HG03108 (cell line): ENCODE results near the gene PPFIA2.
A peak's percentile ranks its signal among the peaks of the same experiment; 100 is the strongest.
"Not testable (repeated sequence)": the region's sequence is repeated elsewhere in the genome, so short reads cannot be mapped to it uniquely, and the experiment has no call there.

Experiments used
- ATAC-seq: cut with Tn5 transposase; IDR thresholded peaks from one replicate; pipeline ENCODE4 v1.9.1; 2021; ENCODE audit warnings: moderate library complexity; ENCODE audit not compliant: unreplicated experiment

Gene PPFIA2

DNA sequence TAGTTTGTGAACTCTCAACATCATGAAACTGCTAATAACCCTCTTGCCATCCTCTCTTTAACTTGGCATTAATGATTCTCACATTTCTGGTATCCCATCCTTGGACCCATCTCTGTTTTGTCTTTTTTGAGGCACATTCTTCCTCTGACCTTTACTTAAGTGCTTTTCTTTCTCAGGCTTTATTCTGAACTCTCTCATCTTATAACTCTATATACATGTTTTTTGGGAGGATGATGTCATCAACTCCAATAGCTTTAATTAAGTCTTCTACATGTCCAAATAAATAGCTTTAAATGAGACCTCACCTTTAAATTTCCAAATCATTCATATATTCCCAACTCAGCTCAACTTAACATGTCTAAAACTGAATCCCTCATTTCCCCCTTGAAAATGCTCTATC lies 88.4 kb downstream of the PPFIA2 start:
- ATAC-seq = no peak

DNA sequence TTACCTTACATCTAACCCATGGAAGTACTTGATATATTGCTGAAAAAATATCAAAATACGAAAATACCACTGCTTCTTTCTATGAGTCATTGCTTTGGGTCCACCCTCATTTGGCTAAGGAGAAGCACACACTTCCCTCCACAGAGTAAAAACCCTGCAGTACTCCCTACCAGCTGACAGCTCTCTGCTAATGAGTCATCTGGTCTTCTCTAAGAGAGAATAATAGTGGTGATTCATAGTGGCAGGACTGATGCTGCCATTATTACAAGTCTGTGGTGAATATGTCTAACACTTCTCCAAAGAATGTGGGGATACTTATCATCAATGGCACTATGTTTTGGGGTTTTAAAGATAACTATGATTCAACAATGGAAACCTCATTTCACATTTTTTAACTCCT lies 90.7 kb downstream of the PPFIA2 start:
- peak; percentile 78 for ATAC-seq

DNA sequence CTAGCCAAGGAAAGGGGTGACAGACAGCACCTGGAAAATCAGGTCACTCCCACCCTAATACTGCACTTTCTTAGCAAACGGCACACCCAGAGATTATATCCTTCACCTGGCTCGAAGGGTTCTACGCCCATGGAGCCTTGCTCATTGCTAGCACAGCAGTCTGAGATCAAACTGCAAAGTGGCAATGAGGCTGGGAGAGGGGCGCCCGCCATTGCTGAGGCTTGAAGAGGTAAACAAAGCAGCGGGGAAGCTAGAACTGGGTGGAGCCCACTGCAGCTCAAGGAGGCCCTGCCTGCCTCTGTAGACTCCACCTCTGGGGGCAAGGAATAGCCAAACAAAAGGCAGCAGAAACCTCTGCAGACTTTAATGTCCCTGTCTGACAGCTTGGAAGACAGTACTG lies 99.8 kb downstream of the PPFIA2 start:
- ATAC-seq = not testable (repeated sequence)

DNA sequence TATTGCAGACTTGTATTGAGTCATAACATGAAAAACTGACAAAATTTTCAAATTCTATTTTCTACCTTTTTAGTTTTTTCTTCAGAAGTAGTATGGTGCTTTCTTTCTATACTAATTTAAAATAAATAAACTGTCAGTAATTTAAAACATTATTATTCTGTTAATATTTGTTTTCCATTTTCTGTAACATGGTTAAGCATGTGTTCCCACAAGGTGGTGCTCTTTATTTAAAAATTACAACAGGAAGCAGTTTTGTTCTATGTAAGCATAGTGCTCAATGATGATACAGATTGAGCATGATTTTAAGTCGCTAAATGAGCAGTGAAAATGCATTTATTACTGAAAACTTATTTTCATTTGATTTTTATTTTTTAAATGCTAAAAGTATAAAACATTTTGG lies 114.6 kb downstream of the PPFIA2 start:
- no peak for ATAC-seq

DNA sequence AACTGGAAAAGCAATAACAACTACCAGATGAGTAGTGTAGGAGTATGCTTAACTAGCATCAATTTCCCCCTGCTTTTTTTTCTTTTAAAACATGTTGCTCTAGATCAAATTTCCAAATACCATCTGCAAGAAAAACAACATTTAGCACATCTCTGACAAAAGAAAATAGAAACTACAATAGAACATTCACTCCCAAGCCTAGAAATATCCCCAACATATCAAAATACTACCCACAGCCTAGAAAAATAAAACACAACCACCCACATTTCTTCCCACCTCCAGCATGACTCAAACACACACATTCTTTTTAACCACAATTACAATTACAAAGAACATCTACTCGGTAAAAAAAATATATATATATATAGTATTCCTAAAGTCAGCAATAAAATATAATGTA lies 120.0 kb downstream of the PPFIA2 start:
- ATAC-seq = no peak

DNA sequence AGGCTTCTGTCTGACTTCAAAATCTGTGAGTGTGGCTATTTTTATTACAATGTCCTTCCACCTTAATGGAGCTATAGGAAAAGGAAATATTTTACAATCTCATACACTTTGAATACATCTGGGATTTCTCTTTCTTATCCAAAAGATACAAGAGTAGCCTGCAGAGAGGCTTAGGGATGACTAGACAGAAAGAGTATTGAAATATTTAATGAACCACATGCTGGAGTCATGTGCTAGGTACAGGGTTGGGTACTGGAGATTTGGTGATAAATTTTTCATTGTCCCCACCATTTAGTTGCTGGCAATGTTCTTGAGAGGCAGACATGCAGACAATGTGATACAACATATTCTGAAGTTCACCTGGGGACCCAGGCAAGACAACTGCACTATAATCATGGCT lies 126.0 kb downstream of the PPFIA2 start:
- no peak for ATAC-seq

DNA sequence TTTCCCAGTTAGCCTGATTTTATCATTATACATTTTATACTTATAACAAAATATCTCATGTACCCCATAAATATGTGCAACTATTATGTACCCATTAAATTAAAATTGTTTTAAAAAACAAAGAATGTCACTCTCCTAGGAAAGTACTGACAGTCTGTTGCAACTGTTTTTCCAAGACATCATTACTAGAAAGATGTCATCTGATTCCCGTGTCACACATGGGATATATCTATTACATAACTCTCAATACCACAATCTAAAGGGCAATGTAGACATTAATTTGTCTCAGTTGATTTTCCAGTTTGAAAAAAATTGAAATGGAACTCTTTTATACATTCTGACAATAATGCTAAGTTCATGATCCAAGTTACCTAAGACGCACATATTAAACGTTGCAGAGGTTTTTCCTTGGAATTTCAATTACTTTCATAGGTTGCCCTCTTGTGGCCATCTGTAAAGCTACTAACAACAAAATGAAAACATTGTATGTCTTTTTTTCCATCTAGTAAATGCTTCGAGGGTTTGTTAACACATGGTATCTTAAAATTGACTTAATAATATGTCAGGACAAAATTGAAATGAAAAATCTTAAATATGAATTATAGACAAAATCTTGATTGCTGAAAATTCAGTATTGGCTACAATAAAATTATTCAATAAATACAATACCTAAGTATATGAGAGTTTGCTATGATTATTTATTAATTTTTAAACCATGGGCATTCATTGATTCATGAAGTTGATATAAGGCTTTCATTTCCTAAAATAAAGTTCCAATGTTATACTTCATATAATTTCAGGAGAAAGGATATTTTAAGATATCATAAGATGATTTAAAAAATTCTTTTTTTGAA lies 131.6 kb downstream of the PPFIA2 start:
- no peak for ATAC-seq

DNA sequence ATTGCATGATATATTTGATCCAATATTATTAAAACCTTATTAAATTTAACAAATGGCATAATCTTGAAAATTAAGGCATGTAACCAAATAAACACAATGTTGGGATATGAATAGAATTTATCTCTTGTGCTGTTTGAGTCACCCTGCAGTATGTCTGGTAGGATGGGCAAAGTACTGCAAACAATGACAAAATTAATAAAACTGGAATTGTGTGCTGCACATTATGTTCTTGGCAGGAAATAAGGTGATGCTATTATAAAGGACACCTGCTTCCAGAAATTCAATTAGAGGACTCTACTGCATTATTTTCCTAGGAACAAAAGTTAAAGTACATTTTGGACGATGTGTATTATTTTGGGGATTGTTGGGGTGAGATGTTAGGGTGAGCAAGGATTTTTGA lies 132.7 kb downstream of the PPFIA2 start:
- ATAC-seq = no peak

DNA sequence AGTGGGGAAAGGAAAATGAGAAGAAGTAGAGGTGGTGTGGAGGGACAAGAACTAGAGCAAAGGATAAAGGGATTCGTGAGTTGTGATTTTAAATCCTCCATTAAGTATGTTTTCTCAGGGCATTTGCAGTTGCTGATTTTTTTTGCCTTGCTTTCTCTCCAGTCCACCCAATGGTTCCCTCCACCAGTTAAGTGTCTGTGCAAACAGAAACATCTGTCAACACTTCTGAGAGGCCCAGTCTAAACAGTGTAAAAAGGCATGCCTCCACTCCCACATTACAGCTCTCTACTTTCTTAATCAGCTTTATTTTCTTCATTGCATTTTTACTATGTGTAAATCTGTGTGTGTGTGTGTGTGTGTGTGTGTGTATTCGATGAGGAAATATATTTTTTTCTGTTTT lies 141.2 kb downstream of the PPFIA2 start:
- no peak for ATAC-seq

DNA sequence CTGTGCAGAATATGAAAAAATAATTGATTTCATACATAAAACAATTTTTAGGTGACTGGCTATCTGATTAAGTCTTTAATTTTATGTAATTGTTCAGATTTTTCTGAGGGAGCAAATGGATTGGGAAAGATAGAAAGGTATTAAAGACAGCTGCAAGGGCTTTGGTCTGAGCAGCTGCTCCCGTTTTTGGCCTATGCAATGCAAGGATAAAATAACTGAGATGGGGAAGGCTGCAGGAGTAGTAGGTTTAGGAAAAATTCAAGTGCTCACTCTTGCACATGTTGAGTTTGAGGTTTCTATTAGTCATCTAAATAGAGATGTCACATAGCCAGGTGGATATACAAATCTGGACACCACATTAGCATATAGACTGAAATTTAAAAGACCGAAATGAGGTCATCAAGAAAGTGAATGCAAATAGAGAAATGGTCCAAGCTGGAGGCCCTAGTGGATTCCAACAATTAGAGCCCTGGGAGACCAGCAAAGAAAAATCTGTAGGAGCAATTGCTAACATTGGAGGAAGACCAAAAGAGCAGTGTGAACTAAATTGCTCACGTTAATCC lies 144.0 kb downstream of the PPFIA2 start:
- ATAC-seq = no peak

DNA sequence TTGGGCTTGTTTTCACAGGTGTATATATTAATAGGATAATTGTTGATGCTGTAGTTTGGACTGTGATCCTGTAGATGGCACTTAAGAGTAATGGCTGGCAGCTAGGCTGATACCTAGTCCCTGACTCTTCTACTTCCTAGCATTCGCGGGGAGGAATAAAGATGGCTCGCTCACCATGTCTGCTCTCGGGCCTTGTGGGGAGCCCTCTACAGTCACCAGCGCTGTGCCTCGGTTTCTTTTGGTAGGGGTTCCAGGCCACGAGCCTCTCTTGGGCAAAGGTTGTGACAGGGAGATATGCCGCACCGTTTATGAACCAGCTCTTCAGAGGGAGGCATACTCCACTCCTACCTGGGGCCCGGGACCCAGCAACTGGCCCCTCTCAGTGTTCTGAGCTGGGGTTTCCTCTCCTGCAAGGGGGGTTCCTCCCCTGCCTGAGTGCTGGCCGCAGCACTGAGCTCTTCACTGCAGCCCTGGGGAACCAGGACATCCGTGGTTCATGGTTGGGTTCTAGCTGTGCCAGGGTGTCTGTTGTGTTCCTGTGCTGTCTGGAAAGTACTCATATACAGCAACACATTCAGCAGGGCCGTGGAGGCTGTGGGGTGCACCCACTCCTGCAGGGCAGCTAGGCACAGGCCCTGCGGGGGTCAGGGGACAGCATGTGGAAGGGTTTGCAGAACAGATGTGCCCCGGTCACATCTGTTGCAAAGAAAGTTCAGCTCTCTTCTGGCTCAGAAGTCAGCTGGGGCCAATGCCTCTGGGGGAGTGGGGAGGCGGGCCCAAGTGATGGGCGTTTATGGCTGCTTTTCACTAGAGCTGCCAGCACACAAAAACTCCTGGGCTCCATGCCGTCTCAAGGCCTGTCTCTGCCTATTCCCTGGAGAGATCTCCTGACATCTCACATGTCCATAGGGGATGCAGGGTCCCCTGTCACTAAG lies 147.9 kb downstream of the PPFIA2 start:
- ATAC-seq = no peak

DNA sequence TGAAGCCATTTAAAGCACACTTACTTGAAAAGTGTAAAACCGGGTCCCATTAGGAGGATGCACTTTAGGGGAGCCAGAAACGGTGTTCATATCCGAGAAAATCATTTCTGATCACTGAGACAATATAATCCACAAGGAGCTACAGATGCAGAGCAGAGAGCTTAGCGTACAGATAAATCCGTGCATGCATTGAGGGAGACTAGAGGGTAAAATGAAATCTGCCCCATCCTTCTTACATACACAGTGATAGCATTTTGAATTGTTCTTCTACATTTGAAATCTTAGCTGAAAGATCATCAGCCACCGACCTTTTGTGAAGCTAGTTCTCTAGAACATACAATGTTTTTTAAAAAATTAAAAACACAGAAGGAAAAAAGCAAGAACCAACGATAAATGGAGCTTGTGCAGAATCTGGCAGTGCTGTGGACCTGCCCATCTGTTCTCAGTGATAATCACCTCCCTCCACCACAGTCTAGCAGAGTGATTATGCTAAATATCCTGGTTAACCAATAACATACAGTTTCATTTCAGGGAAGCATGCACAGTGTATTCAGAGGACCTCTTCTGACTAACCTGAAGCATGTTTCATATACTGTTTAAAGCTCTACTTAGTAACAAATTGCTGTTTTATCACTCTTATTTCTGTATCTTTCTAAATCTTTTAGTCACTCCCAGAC lies 161.1 kb downstream of the PPFIA2 start:
- no peak for ATAC-seq

DNA sequence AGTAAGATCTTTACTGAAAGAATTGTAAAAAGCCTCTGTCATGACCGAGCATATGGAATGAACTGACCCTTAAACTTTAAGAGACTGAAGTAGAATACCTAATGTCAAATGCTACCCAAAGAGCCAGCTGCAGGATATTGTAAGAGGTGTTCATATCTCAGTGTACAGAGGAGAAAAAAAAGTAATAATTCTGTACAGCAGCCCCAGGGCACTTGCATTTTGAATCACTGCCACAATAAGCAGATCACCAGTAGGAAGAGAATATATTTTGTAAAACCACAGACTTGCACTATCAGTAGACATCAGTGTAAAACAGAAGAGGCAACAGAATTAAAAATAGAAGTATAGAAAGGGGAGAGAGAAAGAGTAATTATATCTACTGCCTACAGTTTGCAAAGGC lies 162.6 kb downstream of the PPFIA2 start:
- no peak for ATAC-seq

DNA sequence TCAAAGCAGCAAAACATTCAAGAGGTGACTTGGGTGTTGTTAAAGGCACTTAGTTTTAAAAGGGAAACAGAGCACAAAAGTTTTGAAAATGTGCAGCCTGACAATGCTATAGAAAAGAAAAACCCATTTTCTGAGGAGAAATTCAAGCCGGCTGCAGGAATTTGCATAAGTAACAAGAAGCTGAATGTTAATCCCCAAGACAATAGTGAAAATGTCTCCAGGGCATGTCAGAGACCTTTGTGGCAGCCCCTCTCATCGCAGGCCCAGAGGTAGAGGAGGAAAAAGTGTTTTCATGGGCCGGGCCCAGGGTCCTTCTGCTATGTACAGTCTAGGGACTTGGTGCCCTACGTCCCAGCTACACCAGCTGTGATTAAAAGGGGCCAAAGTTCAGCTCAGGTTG lies 167.9 kb downstream of the PPFIA2 start:
- ATAC-seq = no peak

DNA sequence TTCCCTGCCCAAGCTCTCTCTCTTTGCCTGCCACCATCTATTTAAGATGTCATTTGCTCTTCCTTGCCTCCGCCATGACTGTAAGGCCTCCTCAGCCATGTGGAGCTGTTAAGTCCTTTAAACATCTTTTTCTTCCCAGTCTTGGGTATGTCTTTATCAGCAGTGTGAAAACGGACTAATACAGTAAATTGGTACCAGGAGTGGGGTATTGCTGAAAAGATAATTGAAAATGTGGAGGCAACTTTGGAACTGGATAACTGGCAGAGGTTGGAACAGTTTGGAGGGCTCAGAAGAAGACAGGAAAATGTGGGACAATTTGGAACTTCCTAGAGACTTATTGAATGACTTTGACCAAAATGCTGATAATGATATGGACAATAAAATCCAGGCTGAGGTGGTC lies 168.4 kb downstream of the PPFIA2 start:
- not testable (repeated sequence) for ATAC-seq

DNA sequence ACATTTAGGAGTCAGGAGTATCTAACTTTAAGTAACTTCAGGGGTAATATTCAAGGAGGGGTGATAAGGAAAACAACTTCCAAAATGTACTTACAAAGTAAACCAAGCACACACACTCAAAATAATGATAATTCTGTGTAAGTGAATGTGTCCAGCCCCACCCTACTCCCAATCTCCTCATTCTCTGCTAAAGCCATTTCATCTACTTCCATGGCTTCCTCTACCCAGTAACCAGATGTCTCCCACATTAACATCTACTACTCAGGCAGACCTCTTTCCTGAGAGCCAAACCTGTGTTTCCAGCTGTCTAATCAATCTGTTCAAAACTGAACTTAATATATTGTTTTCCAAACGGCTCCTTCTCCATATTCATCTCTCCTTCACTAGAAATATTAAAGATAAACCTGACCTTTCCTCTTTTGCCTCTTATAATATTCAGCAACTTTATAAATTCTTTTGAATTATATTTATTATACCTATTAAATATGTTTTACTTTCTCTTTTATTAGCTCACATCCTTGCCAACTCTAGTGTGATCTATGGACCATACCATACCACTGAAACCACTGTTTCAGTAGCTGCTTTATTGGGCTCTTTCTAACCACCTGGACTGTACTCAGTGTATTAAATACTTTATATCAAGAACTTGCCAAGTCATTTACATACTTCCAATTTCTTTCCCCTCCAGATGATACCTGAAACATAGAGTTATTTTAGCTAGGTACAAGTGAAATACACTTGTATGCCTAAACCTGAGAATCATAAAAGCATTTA lies 170.7 kb downstream of the PPFIA2 start:
- ATAC-seq = no peak

DNA sequence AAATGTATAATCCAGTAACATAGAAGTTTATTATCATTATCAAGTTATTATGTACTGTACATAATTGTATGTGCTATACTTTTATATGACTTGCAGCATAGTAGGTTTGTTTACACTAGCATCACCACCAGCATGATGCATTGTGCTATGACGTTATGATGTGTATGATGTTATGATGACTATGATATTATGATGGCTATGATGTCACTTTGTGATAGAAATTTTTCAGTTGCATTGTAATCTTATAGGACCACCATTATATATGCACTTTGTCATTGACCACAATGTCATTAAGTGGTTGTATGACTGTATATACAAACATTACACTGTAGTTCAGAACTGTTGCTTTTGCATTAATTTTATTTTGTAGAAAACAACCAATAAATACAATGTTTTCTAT lies 173.4 kb downstream of the PPFIA2 start:
- no peak for ATAC-seq

DNA sequence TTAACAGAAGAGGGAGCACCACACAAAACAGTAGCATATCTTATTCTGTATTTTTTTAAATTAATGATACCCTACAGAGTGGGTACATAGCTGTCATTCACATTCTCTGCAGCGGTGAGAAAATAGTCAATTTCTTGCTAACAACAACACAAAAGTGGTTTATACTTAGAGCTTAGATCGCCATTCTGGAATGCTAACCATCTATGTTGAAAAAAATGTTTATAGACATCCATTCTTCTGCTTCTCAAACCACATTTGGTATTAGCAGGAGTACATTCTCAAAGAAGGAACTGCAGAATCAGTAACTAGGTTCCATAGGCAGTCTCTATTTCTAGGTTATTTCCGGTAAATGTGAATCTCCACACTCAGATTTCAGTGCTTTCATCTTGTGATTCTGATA lies 185.9 kb downstream of the PPFIA2 start:
- no peak for ATAC-seq

DNA sequence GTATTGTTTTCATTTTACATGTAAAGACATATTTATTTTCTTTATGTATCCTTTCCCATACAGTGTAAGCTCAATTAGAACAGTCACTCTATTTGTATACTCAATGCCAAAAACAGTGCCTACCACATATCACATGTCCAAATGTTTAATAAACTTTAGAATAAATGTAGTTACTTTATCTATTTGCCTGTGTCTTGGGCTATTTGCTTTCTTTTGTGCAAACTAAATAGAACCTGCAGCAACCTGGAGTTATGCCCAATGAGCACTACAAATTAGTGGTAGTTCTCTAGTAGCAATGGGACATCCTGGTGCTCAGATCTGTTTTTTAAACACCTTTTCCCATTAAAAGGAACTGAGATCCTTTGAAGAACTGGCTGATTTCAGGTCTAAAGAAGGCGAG lies 186.7 kb downstream of the PPFIA2 start:
- no peak for ATAC-seq

DNA sequence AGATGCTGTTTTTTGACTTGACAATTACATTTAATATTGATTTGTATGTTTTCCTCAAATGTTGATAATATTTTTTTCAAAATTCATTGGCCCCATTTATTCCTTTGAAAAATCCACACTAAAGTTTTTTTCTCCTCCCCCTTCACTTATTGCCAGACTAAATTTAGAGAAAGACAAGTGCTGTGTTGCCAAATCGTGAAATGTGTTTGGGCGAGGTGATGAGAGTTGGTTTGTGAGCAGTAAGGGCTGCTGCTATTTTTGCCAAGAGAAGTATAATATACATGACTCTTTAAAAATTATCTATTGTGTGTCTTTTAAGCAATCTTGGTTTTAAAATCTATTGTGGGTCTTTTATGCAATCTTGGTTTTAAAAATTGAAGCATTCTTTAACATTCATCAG lies 188.9 kb downstream of the PPFIA2 start:
- no peak for ATAC-seq
